ENCODE results near the gene SYT2. TPM values are rescaled to one million over a fixed set of nuclear protein-coding genes. Genes with fewer than 3 reads are reported as not detected.
"Not testable (repeated sequence)": the region's sequence is repeated elsewhere in the genome, so short reads cannot be mapped to it uniquely, and the experiment has no call there.

Gene SYT2
- total RNA-seq, 1 donor from 2014 or later: 1.1 TPM

DNA sequence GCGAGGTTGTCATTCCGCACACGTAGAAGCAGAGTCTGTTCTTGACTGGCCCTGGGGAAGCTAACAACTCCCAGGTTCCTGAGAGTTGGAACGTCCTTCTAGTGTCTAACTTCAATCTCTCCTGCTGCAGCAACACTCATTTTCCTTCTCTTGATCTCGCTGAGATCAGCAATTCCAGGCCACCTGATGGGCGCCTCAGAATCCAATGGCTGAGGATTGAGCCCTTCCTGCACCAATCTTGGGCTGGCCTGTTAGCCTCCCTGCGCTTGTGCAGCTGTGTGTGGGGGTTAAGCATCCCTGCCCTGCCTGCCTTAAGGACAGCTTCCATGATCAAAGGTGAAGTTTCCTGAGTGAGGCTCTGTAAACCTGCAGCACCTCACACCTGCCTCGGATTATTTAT lies 87.9 kb downstream of the SYT2 start:
- no peak for DNase-seq

DNA sequence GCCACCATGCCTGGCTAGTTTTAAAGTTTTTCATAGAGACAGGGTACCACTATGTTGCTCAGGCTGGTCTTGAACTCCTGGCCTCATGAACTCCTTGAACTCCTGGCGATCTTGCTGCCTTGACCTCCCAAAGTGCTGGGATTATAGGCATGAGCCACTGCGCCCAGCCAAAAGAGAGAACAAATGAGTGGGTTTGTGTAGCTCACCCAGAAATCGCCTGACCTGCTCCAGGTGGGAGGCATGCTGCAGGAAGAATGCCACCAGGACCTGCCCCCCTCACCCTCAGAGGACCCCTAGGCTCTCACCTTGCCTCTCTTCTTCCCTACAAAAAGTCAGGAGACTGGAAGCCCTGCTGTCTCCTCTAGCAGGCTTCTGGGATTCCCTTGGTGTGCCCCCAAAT lies 88.8 kb downstream of the SYT2 start:
- DNase-seq: no peak

DNA sequence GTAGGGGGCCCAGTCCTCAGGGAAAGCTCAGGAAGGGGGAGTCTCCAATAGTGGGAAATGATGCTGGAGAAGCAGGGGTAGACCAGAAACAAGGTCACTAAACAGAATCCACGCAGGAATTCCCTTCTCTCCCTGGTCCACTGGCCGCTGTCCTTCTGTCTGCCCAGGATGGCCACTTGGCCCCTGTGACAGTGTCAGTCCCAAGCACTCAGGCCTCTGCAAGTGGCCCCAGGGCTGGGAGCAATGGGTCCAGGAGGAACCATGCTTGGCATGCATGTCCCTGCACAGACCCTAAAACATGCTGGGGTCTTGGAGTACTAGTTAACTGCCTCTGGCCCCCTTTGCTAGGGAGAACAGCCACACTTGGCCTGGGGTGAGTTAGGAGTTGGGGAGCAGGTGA lies 90.2 kb downstream of the SYT2 start:
- not testable (repeated sequence) for DNase-seq

DNA sequence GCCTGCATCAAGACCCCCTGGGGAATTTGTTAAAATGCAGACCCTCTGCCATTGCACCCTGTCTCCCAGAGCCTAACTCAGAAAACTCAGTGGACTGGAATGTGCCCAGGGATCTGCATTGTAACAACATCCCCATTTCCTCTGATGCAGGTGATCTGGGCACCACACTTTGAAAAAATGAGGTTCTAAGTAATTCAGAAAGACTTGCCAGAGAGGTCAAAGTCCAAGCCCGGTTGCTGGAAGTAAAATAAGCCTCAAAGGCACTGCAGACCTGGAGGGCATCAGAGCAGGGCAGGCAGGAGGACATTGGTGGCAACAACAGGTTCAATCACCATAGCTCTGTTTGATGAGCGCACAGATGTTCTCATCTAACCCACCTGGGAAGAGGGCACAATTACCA lies 90.7 kb downstream of the SYT2 start:
- DNase-seq: no peak

DNA sequence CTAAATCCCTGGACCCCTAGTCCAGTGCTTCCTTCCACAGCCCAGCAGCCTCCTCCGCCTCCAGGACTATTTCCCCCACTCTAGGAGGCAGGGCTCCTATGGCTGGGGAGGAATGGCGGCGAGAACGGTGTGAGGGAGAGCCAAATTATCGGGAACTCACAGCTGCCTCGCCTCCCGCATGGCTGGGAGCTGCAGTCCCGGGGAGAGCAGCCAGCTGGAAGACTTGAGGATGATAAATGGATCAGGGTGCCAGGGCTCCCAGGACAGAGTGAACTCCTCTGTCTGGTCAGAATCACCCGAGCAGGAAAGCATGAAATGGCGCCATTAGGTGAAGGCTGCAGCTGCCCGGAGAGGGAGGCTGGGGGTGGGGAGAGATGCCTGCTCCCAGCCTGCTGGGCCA lies 91.2 kb downstream of the SYT2 start:
- not testable (repeated sequence) for DNase-seq

DNA sequence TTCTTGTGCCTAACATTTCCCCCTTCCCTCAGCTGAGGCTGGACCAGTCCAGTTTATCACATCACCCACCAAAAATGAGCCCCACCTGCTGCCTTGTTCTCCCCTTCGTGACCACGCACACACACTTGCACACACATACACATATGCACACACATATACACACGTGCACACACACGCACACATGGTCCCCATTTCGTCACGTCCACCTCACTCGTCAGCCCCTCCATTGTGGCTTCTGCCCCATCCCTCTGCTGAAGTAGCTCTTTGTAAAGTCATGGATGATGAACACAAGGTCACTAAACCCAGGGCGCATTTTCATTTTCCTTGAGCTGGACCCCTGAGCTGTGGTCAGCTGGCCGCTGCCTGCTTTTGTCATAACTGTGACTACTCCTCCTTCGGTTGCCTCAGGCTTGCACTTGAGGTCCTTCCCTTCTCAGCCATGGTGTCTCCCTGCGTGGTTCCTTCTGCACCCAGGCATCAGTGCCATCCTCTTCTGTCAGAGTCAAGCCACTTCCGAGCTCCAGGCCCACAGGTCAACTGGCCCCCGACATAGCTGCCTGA lies 93.8 kb downstream of the SYT2 start:
- no peak for DNase-seq

DNA sequence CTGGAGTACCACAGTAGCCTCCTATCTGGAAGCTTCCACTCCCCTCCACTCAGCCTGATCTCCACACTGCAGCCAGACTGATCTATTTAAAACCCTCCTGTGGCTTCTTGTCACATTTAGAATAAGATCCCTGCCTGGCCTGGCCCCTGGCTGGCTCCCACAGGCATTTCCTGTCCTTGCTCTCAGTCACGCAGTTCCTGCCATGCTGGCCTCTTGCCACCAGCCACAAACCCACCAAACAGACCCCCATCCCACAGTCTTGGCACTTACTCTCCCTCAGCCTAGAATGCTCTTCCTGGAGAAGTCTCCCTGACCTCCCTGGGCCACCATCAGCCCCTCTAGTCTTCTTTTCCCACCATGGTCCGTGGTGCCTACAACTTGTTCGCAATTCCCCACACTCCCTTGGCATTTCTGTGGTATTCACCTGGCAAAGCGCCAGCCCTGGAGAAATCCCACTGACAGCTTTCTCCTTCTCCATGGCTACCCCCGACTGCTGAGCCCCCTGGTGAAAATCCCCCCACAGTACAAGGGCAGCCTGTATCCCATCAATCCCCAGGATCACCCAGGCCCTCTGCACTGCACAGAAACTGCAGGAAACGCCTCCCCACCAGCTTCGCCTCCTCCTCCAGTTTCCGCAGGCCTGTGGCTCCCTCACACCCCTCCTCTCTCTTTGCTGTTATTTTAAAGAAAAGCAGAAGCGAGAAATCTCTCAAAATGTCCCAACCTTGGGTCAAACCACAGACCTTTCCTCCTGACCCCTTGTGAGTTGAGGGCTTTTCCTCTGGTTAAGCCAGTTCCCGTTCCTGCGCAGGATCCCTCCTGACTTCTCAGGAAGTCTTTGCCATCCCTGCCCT lies 94.5 kb downstream of the SYT2 start:
- no peak for DNase-seq

DNA sequence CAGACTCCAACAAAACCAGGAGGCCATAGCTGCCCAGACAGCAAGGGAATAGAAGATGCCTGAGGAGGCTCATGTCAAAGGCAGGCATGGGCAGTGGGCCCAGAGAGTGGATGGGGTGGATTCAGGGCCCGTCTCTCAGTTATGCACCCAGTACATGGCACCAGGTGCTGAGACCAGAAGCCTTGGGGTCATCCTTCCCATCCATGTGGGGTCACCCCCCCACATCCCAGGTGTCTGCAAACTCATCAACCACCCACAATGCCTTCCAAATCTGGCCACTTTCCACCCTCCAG lies 95.1 kb downstream of the SYT2 start:
- not testable (repeated sequence) for DNase-seq

DNA sequence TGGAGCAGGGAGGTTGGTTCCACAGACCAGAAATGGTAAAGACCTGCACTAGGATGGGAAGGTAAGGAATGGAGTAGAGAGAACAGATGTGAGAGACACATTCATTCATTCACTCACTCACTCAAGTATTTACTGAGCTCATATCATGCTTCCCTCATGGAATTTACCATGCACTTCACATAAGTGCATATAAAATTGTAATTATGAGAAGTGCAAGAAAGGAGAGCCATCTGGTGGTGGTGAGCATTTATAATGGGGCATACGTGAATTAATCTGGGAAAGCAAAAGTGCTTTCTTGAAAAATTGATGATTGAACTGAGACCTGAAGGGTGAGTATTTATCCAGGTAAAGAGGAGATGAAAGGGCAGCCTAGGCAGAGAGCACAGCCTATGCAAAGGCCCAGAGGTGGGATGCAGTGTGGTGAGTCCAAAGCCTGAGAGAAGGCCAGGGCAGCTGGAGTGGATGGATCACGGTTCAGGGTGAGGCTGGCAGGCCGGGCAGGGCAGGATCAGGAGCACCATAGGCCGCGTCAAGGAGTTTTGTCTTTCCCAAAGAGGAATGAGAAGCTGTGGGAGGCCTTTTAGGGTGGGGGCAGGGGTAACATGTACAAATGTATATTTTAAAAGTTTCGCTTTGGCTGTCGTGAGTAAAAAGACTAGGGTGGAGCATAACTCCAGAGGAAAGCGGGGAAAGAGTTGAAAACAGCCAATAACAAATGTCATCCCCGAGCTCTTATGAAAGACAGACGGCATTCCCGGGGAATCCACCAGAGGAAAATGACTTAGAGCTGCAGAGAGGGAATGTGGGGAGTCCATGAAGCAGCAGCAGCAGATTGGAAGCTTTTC lies 95.7 kb downstream of the SYT2 start:
- not testable (repeated sequence) for DNase-seq

DNA sequence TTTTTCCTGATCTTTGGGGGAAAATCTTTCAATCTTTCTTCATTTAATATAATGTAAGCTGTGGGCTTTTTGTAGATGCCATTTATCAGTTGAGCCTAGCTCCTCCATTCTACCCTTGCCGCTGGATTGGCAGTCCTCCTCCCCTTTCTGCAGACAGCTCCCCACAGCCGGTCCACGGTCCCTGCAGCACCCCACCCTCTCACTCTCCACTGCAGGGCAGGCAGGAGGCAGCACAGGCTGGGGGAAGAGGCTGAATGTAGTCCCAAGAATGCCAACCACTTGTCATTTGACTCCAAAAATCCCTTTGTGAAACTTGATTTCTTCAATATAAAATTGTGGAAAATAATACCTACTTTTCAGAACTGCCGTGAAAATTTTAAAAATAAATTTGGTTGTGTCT lies 96.7 kb downstream of the SYT2 start:
- DNase-seq: no peak

DNA sequence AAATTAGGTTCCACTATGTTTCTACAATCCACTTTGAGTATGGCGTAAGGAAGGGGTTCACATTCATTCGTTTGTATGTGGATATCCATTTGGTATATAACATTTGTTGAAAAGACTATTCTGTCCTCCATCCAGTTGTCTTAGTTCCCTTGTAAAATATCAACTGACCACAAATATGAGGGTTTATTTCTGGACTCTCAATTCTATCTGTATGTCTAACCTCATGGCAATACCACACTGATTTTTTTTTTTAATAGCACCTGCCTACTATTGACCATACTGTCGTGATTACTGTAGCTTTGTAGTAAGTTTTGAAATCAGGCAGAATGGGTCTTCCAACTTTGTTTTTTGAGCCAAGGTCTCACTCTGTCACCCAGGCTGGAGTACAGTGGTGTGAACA lies 98.2 kb downstream of the SYT2 start:
- not testable (repeated sequence) for DNase-seq

DNA sequence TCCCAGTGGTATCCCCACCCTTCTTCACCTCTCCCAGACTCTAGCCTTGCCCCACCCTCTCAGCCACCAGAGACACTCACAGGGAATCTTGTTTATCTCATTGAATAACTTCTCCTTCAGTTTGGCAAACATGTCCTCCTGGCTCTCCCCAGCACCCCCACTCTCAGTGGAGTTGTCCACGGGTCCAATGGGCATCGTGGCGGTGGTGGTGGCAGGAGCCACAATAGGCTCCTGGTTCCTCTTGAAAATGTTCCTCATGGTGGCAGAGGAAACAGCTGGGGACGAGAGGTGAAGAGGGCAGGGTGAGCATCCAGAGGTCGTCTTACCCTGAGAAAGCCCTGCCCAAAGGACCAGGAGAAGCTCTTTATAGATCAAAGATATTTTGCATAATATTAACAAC lies 104.7 kb downstream of the SYT2 start:
- no peak for DNase-seq

DNA sequence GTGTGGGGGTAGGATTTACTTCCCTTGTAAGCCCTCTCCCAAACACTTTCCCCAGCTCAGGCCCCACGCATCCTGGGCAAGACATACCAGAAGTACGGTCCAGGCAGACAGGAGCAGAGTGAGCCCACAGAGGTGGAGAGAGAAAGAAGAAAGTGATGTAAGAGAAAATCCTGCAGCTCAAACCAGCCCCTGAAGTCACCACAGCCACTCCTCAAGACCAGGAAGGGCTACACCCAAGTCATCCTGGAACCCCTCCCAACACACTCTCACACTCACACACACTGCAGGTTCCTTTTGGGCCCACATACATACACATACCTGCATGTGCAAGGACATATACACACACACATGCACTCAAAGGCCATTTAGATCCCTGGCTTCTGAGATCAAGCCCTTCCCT lies 106.8 kb downstream of the SYT2 start:
- DNase-seq: no peak

DNA sequence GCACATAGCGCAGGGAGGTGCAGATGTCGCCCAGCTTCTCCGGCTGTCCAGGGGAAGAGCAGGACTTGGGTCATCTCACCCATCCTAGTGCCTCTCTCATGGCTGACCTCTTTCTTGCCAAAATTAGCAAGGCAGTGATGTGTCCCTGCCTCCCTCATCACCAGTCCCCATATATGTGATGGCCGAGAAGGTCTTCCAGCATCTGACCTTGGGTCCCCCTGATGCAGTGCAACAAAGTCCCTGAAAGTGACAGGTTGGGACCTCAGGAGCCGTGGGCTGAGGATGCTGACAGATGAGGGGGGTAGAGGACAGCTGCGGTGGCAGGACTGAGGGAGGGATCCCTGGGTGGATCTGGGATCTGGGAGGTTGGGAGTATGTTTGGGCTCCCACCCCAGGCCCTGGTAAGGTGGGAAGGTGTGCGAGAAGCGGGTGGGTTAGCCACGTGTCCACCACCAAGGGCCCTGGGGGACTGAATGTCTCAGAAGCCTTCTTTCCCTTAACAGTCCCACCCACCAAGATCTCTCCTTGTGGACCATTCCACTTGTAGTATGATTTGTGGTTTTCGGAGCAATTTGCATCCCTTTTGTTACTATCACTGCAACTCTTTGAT lies 109.7 kb downstream of the SYT2 start:
- DNase-seq: no peak

DNA sequence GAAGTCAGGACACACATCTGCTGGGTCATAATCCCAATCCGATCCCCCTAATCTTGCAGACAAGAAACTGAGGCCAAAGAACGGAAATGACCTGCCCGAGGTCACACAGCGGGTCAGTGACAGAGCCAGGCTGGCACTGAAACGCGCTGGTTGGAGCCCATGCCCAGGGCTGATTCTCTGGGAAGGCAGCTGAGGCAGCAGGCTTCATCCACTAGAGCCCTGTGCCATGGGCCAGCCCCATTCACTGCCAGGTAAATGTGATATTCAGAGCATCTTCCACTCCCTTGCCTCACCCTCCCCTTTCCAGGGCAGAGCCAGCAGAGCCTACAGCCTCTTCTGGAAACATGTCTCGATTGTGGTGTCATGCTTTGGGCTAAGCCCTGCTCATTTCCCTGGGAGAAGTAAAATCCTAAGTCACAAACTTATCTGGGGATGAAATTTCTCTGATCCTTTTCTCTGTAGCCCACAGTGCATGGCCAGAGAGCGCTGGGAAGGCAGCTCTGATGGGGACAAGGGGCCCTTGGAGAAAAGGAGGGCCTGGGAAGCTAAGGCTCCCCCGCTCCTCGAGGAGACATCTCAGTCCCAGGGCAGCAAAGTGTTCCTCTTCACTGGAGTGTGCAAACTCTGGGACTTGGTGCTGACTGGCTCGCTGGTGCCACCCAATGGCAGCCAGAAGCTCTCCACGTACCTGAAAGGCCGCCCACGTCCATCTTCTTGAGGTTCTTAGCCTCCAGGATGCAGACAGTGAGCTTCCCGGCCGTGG lies 110.4 kb downstream of the SYT2 start:
- DNase-seq: peak; percentile 43

DNA sequence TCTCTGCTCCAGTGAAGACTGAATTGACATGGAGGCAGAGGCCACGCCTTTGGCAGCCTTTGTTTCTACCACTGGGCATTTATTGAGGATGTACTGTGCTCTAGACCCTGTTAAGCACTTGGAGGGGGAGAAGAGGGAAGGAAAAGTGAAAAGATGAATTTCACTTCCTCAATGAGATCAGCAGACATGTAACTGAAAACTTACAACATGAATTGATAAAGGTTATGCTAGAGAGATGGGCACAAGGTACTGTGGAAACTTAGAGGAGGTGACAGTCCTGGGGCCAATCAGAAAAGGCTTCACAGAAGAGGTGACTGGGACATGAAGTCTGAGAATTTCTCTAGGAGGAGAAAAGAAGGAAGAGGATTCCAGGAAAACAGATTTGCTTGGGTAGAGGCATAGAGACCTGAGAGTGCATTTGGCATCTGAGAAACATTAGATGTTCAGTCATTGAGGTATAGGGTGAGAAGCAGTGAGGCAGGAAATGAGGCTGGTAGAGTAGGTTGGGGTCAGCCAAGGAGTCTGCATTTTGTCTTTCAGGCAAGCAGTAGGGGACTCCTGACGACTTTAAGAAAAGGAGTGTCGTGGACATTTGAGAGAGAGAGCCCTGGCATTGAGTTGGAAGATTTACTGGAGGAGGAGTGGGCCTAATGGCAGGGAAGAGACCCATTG lies 113.0 kb downstream of the SYT2 start:
- DNase-seq: no peak

DNA sequence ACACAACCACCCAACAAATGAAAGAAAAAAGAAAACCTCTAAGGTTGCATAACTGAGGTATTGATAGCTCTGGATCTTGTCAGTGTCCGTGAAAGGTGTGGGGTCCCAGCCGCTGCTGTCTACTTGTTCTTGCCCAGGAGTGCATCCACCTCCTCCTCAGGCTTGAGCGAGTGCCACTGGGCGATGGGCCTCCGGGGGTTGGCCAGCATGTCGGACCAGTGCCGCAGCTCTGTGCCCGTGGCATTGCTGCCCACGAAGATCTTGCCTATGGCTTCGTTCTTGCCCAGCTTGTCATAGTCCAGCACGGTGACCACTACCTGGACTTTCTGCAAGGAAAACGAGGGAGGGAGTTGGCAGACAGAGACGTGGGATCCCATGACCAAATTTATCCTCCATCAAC lies 113.6 kb downstream of the SYT2 start:
- DNase-seq: no peak

DNA sequence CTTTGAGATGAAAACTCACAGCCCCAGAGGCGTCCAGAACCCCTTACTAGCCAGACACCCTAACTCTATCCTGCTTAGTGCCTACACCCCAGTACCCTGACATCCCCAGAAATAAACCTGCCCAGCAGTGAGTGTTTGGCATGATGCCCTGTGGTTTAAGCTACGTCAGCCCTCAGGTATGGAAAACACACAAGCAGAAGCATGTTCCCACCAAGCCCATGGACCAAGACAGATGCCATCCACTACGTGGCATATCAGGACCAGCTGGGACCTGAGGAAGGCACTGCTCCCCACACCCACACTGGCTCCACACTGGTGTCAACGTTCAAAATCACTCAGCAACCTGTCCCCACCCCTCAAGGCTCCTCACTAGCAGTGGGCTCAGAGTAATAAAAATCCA lies 116.4 kb downstream of the SYT2 start:
- DNase-seq: no peak

DNA sequence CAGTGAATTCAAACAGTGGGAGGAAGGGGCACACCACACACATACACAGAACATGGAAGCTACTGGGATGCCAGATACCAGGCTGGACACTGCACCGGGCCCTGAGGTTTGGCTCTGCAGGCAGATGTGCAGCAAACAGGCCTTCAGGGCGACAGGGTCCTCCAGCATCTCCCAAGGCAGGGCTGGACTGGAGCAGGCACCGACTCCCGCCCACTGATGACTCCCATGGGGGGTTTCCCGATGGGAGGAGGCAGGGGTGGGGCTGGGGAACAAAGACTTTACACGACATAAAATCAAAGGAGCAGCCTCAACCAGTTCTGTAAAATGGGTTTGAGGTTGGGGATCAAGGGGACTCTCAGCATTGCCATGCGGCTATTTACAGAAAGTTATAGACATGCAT lies 118.1 kb downstream of the SYT2 start:
- no peak for DNase-seq

DNA sequence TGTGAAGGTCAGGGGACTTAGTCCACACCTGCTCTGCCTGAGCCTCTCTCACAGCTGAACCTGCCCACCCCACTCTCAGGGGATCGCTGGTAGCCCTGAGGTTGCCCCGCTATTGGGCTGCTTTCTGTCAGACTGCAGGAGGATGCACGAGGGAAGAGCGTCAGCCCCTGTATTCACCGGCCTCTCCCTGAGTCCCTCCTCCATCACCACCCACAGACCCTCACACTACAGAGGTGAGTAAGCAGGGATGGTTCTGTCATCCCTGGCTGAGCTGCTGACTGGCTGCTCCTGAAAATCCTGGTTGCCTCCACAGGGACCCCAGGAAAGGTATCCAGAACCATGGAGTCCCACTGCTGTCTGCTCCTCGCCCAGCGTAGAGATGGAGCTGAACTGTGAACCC lies 118.7 kb downstream of the SYT2 start:
- no peak for DNase-seq

DNA sequence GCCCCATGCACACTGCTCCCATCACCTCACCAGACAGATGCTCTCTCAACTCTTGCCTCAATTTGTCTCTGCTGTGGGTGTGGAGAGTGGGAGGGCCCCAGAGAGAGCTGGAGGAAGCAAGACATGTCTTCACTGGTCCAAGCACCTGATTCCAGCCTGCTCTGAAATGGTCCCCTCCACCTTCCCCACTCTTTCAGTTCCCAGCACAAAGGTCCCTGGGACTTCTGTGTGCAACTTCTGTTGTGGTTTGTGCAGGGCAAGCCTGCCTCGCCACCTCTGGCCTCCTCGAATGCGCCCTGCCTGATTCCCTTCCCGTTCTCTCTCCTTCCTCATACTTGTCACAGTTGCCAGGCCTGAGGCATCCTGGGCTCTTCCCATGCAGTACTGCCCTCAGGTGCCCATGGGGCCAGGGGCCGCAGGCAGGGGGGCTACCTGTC lies 119.3 kb downstream of the SYT2 start:
- DNase-seq: no peak

DNA sequence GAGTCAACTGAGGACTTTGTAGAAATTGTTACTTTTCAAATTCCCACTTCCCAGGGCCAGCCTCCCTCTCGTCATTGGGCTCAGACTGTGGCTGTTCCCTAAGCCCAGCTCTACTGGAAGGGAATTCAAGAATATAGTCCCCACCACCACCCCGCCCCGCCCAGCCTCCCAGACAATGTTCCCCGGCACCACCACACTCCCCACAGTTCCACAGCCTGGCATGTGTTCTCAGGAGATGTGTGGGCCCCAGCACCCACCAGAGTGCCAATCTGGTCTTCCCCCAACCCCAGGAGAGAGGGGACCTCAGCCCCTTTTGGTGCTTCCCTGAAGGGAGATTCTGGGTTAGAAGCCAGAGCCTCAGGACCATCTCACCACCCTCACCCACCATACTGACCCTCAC lies 120.1 kb downstream of the SYT2 start:
- DNase-seq: no peak
